A549 (cell line): Measurements from ENCODE around the gene DENND6B. TPM values are rescaled to one million over a fixed set of nuclear protein-coding genes. Genes with fewer than 3 reads are reported as not detected.

ENCODE experiments used
- ATAC-seq, 2 experiments: fragments of 200-7000 bp in 1 of 2; fragments of >200 bp in 1 of 2; cut with Nextera tagmentation in 1 of 2; cut with Tn5 transposase in 1 of 2; 3 replicates each; pipeline versions ENCODE4 v1.8.0 to v1.9.1; 2018 to 2020; ENCODE audit warnings: mild to moderate bottlenecking in 1 of 2, moderate library complexity in 1 of 2
- CTCF ChIA-PET: fragments of 300-600 bp; sonication (Branson Sonifier 250); formaldehyde crosslinking; extraction: SDS; loops from one replicate; lab custom pipeline; 2021; ENCODE audit warnings: antibody characterized with exemption, inconsistent platforms; lab: Yijun Ruan, JAX
- POLR2A ChIA-PET: fragments of 350-600 bp; formaldehyde crosslinking; extraction: SDS; loops from one replicate; lab custom pipeline; 2021; ENCODE audit warnings: antibody characterized with exemption, inconsistent platforms; lab: Yijun Ruan, JAX
- DNase-seq, 2 experiments: peaks; one replicate each; pipeline versions ENCODE4 v3.0.0 to v3.0.0-alpha.2; 2011 to 2016; ENCODE audit warnings: low read depth in 1 of 2, low spot score in 1 of 2
- FAIRE-seq: peaks from 2 replicates; lab custom pipeline; 2011; peaks lifted over from hg19 to GRCh38; lab: Jason Lieb, UNC
- H3K27ac ChIP-seq, 2 experiments: fragments of >200 bp; sonication (Bioruptor Twin); formaldehyde crosslinking; 3 replicates each; pipeline ENCODE4 v1.5.1; 2016 to 2017
- H3K4me1 ChIP-seq: fragments of >200 bp; sonication (Bioruptor Twin); formaldehyde crosslinking; 3 replicates; pipeline ENCODE4 v1.6.1; 2016
- H3K4me2 ChIP-seq: fragments of >200 bp; sonication (Bioruptor Twin); formaldehyde crosslinking; 3 replicates; pipeline ENCODE4 v1.6.1; 2016
- H3K4me3 ChIP-seq: fragments of >200 bp; sonication (Bioruptor Twin); formaldehyde crosslinking; 3 replicates; pipeline ENCODE4 v1.5.1; 2016
- H3K9me3 ChIP-seq: fragments of >200 bp; sonication (Bioruptor Twin); formaldehyde crosslinking; 3 replicates; pipeline ENCODE4 v1.6.1; 2016
- ATOH8 ChIP-seq: fragments of 250-450 bp; sonication (Bioruptor Pico); IDR thresholded peaks from 2 replicates; pipeline ENCODE4 v1.5.0; 2020; ENCODE audit warnings: low read depth, mild to moderate bottlenecking, moderate library complexity
- CEBPB ChIP-seq, 2 experiments: fragments of >200 bp in 1 of 2; sonication (Bioruptor Twin) in 1 of 2; formaldehyde crosslinking in 1 of 2; IDR thresholded peaks; 2 replicates each; pipeline ENCODE4 v1.6.1; 2012 to 2016
- CHD2 ChIP-seq: fragments of 150-350 bp; IDR thresholded peaks from 2 replicates; pipeline ENCODE4 v1.6.1; 2014; ENCODE audit warnings: low read length; ENCODE audit not compliant: partially characterized antibody
- CHD4 ChIP-seq: fragments of 200-600 bp; sonication (generic); IDR thresholded peaks from 2 replicates; pipeline ENCODE4 v1.6.1; 2016; ENCODE audit warnings: antibody characterized with exemption, mild to moderate bottlenecking, borderline replicate concordance
- E2F6 ChIP-seq: IDR thresholded peaks from 2 replicates; pipeline ENCODE4 v1.6.1; 2012; ENCODE audit warnings: low read depth, borderline replicate concordance
- ESRRA ChIP-seq: fragments of 150-350 bp; IDR thresholded peaks from 2 replicates; pipeline ENCODE4 v1.6.1; 2014; ENCODE audit warnings: mild to moderate bottlenecking, low read length, borderline replicate concordance
- FOSL2 ChIP-seq, 2 experiments: fragments of 450-650 bp in 1 of 2; fragments of >200 bp in 1 of 2; sonication (Bioruptor Twin) in 1 of 2; formaldehyde crosslinking; IDR thresholded peaks; 2 replicates each; pipeline versions ENCODE4 v1.5.0 to v1.6.1; 2016 to 2020; ENCODE audit warnings: mild to moderate bottlenecking in 1 of 2, moderate library complexity in 1 of 2
- FOXS1 ChIP-seq: fragments of 250-450 bp; sonication (Bioruptor Pico); IDR thresholded peaks from 2 replicates; pipeline ENCODE4 v1.5.0; 2020; ENCODE audit warnings: mild to moderate bottlenecking, moderate library complexity
- HES2 ChIP-seq: fragments of >200 bp; sonication (Bioruptor Twin); formaldehyde crosslinking; IDR thresholded peaks from 2 replicates; pipeline ENCODE4 v1.6.1; 2016
- HEYL ChIP-seq: fragments of 250-450 bp; sonication (Bioruptor Pico); IDR thresholded peaks from 2 replicates; pipeline ENCODE4 v1.8.0; 2021; ENCODE audit warnings: mild to moderate bottlenecking, moderate library complexity
- HMGXB4 ChIP-seq: fragments of 250-450 bp; sonication (Bioruptor Pico); IDR thresholded peaks from 2 replicates; pipeline ENCODE4 v1.5.0; 2021; ENCODE audit warnings: mild to moderate bottlenecking, moderate library complexity, borderline replicate concordance
- HOXB13 ChIP-seq: fragments of 250-450 bp; sonication (Bioruptor Pico); IDR thresholded peaks from 2 replicates; pipeline ENCODE4 v1.5.0; 2020; ENCODE audit warnings: low read depth, mild to moderate bottlenecking, moderate library complexity
- JUN ChIP-seq, 2 experiments: fragments of >200 bp; sonication (Bioruptor Twin); formaldehyde crosslinking; IDR thresholded peaks; 2 replicates in 1 of 2; 3 replicates in 1 of 2; pipeline ENCODE4 v1.6.1; 2016 to 2017
- KDM1A ChIP-seq: fragments of 200-600 bp; sonication (generic); IDR thresholded peaks from 2 replicates; pipeline ENCODE4 v1.6.1; 2016; ENCODE audit warnings: low read depth, mild to moderate bottlenecking
- KDM5A ChIP-seq: fragments of 200-600 bp; sonication (generic); IDR thresholded peaks from 2 replicates; pipeline ENCODE4 v1.6.1; 2016; ENCODE audit warnings: antibody characterized with exemption, mild to moderate bottlenecking
- MAFK ChIP-seq: fragments of 450-650 bp; IDR thresholded peaks from 2 replicates; pipeline ENCODE4 v1.6.1; 2014; ENCODE audit not compliant: partially characterized antibody
- NPAS2 ChIP-seq: fragments of 250-450 bp; sonication (Bioruptor Pico); IDR thresholded peaks from 2 replicates; pipeline ENCODE4 v1.8.0; 2022; ENCODE audit warnings: mild to moderate bottlenecking, moderate library complexity, borderline replicate concordance
- NR3C1 ChIP-seq: fragments of >200 bp; sonication (Bioruptor Twin); formaldehyde crosslinking; IDR thresholded peaks from 3 replicates; pipeline ENCODE4 v1.6.1; 2017
- POLR2A ChIP-seq: IDR thresholded peaks from 2 replicates; pipeline ENCODE4 v1.6.1; 2012; ENCODE audit warnings: mild to moderate bottlenecking, low read length
- RNF2 ChIP-seq: fragments of 200-600 bp; sonication (generic); IDR thresholded peaks from 2 replicates; pipeline ENCODE4 v1.6.1; 2016; ENCODE audit warnings: low read depth, mild to moderate bottlenecking, antibody characterized with exemption, moderate library complexity, borderline replicate concordance
- SMC3 ChIP-seq: fragments of >200 bp; sonication (Bioruptor Twin); formaldehyde crosslinking; IDR thresholded peaks from 3 replicates; pipeline ENCODE4 v1.6.1; 2018; ENCODE audit warnings: inconsistent platforms
- USF2 ChIP-seq: fragments of 450-650 bp; IDR thresholded peaks from 2 replicates; pipeline ENCODE4 v1.6.1; 2014; ENCODE audit warnings: antibody characterized with exemption
- WGBS: methylation state at CpG from one replicate; pipeline ENCODE4 v1.1.6; 2017; ENCODE audit errors: missing lambda C conversion rate; 5-methylcytosine and 5-hydroxymethylcytosine counted together
- polyA plus RNA-seq, 4 experiments: library from polyadenylated mRNA; depleted of rRNA in 3 of 4; stranded (reverse); fragments of >200 nt; fragmentation: RNase III in 1 of 4; extraction: RNeasy Plus Mini Kit Qiagen cat#74134 plus additional on column Dnase treatment in 1 of 4; gene quantifications; 2 replicates in 3 of 4; 3 replicates in 1 of 4; pipeline ENCODE4 v1.2.3, GENCODE V29; 2011 to 2017

Gene DENND6B
- polyA plus RNA-seq, 2 of the 4 experiments (the other 2 are of a cell fraction): 1.6 to 1.9 TPM

GRCh38 chr22:50262973-50263617 lies 63.7 kb downstream of the DENND6B start:
- no peaks in the 10 kb centered on the region for H3K9me3 ChIP-seq
- no peak for ATAC-seq
- peak overlapping the region; percentile 90 for H3K4me2 ChIP-seq
- POLR2A ChIA-PET: no interaction called here
- FAIRE-seq: no peak
- CTCF ChIA-PET: interaction anchor here (0.6 to 2.3 kb wide), 8 partner anchors 11 to 263 kb away, joined by 3 to 18 read pairs (median 4); partner anchors contain the start of gene SCO2
- TF ChIP-seq CHD4: no peak
- TF ChIP-seq E2F6: no peak
- no peak for TF ChIP-seq ESRRA
- no peak for TF ChIP-seq USF2
- peak overlapping the region; percentile 98 to 99 for H3K27ac ChIP-seq
- no peak for DNase-seq
- H3K4me1 ChIP-seq: peaks cover 29% of the 10 kb centered on the region
- H3K4me3 ChIP-seq: no peak overlapping the region
- 68% methylated on average over 6 of the region's 9 CpGs for WGBS

- CTCF ChIA-PET: interaction anchor here (0.6 to 2.3 kb wide), 7 partner anchors 10 to 97 kb away, joined by 3 to 18 read pairs (median 3); no protein-coding TSS in a partner anchor
- Histone ChIP-seq H3K4me2 (peak overlapping the region; percentile 90), H3K9me3 (no peaks in the 10 kb centered on the region), H3K27ac (peak overlapping the region; percentile 98 to 99), H3K4me1 (peaks cover 26% of the 10 kb centered on the region), H3K4me3 (no peak overlapping the region)
- FAIRE-seq: no peak
- 37% methylated on average over 6 of the region's 7 CpGs for WGBS
- DNase-seq: peak in 1 of 2 experiments; percentile 50
- POLR2A ChIA-PET: no interaction called here
- peak; percentile 19 to 56; a peak in 3 of 6 replicates for ATAC-seq
- no peak for TF ChIP-seq HOXB13
- no peak for TF ChIP-seq CEBPB (IDR thresholded peaks at IDR 0.05)
- no peak for TF ChIP-seq NR3C1
- TF ChIP-seq ATOH8 (CRISPR knock-in tag): no peak
- TF ChIP-seq CHD4: no peak
- no peak for TF ChIP-seq RNF2
- TF ChIP-seq SMC3: no peak
- no peak for TF ChIP-seq NPAS2
- TF ChIP-seq KDM5A: no peak
- no peak for TF ChIP-seq KDM1A
- no peak for TF ChIP-seq FOXS1 (CRISPR knock-in tag)
- no peak for TF ChIP-seq JUN (IDR thresholded peaks at IDR 0.05)
- no peak for TF ChIP-seq MAFK
- TF ChIP-seq HEYL (CRISPR knock-in tag): no peak
- no peak for TF ChIP-seq HMGXB4 (CRISPR knock-in tag)
- TF ChIP-seq ESRRA: no peak
- no peak for TF ChIP-seq CHD2
- no peak for TF ChIP-seq POLR2A
- no peak for TF ChIP-seq FOSL2 (IDR thresholded peaks at IDR 0.05)
- TF ChIP-seq FOSL2 (CRISPR knock-in tag; IDR thresholded peaks at IDR 0.05): no peak
- no peak for TF ChIP-seq HES2
- TF ChIP-seq, all 56 proteins: peak for 0
These were observed 64.3 kb downstream of the DENND6B start for GRCh38 chr22:50262460-50262911.
